Activated CD8-positive, alpha-beta T cell treated with anti-CD3 and anti-CD28 coated beads, Interleukin-2, amount 10 ng/mL, durations not matched to agents 7 days and 5 days (primary cell): Measurements from ENCODE around the gene AKAP13. TPM values are rescaled to one million over a fixed set of nuclear protein-coding genes. Genes with fewer than 3 reads are reported as not detected.

Experiments used
- ATAC-seq: fragments of 150-1000 bp; cut with Tn5 transposase; one replicate; pipeline ENCODE4 v1.10.0; 2021; ENCODE audit warnings: moderate library complexity
- CTCF ChIA-PET: fragments of 350-600 bp; sonication (Branson Sonifier 250); formaldehyde crosslinking; loops from one replicate; lab custom pipeline; 2021; ENCODE audit warnings: antibody characterized with exemption; lab: Charles Lee
- POLR2A ChIA-PET: fragments of 350-600 bp; sonication (Branson Sonifier 250); formaldehyde crosslinking; loops from one replicate; lab custom pipeline; 2021; ENCODE audit warnings: antibody characterized with exemption; lab: Charles Lee
- DNase-seq: peaks from one replicate; pipeline ENCODE4 v3.0.0-alpha.2; 2020
- H3K27ac Mint-ChIP-seq: one replicate; pipeline ENCODE4 v1.8.0; 2021; ENCODE audit warnings: mild to moderate bottlenecking, mixed read lengths
- H3K27me3 Mint-ChIP-seq: one replicate; pipeline ENCODE4 v1.8.0; 2021; ENCODE audit warnings: low read depth, mixed read lengths
- H3K36me3 Mint-ChIP-seq: one replicate; pipeline ENCODE4 v1.8.0; 2021; ENCODE audit warnings: low read depth, mixed read lengths
- H3K4me1 Mint-ChIP-seq: one replicate; pipeline ENCODE4 v1.8.0; 2021; ENCODE audit warnings: low read depth, mixed read lengths
- H3K4me3 Mint-ChIP-seq: one replicate; pipeline ENCODE4 v1.8.0; 2021; ENCODE audit warnings: mild to moderate bottlenecking, mixed read lengths
- H3K9me3 Mint-ChIP-seq: one replicate; pipeline ENCODE4 v1.8.0; 2022; ENCODE audit warnings: mixed read lengths; ENCODE audit not compliant: insufficient read depth
- total RNA-seq, 2 experiments: library from RNA; stranded (reverse); gene quantifications; one replicate each; pipeline ENCODE4 v1.2.3, GENCODE V29; 2021

Gene AKAP13
- total RNA-seq, 2 experiments from 2014 or later = 112 to 117 TPM

GRCh38 chr15:85451099-85451700 is 70.8 kb downstream of the AKAP13 start:
- POLR2A ChIA-PET = no interaction called here
- Mint-ChIP-seq H3K27me3 (peaks cover 3% of the 10 kb centered on the region), H3K36me3 (peaks cover 29% of the 10 kb centered on the region), H3K4me1 (no peaks in the 10 kb centered on the region), H3K9me3 (peaks cover 38% of the 10 kb centered on the region), H3K27ac (no peak overlapping the region), H3K4me3 (no peak overlapping the region)
- CTCF ChIA-PET = no interaction called here
- ATAC-seq = no peak
- no peak for DNase-seq

- peaks cover 3% of the 10 kb centered on the region for H3K27me3 Mint-ChIP-seq
- CTCF ChIA-PET = no interaction called here
- DNase-seq (no peak), ATAC-seq (no peak)
- H3K36me3 Mint-ChIP-seq = peaks cover 27% of the 10 kb centered on the region
- peaks cover 38% of the 10 kb centered on the region for H3K9me3 Mint-ChIP-seq
- H3K27ac Mint-ChIP-seq = no peak overlapping the region
- POLR2A ChIA-PET = no interaction called here
- no peaks in the 10 kb centered on the region for H3K4me1 Mint-ChIP-seq
- H3K4me3 Mint-ChIP-seq = no peak overlapping the region
Observed at GRCh38 chr15:85452436-85452835, 72.0 kb downstream of the AKAP13 start.

- ATAC-seq (no peak), DNase-seq (no peak)
- POLR2A ChIA-PET = no interaction called here
- H3K4me1 Mint-ChIP-seq = no peaks in the 10 kb centered on the region
- peaks cover 26% of the 10 kb centered on the region for H3K36me3 Mint-ChIP-seq
- peaks cover 36% of the 10 kb centered on the region for H3K9me3 Mint-ChIP-seq
- H3K27ac Mint-ChIP-seq = no peak overlapping the region
- no peak overlapping the region for H3K4me3 Mint-ChIP-seq
- no peaks in the 10 kb centered on the region for H3K27me3 Mint-ChIP-seq
- CTCF ChIA-PET = no interaction called here
Observed at GRCh38 chr15:85453144-85453872, 72.9 kb downstream of the AKAP13 start.

- peaks cover 26% of the 10 kb centered on the region for H3K36me3 Mint-ChIP-seq
- H3K4me3 Mint-ChIP-seq = no peak overlapping the region
- no peak overlapping the region for H3K27ac Mint-ChIP-seq
- CTCF ChIA-PET = no interaction called here
- no peak for DNase-seq
- POLR2A ChIA-PET = no interaction called here
- peaks cover 28% of the 10 kb centered on the region for H3K9me3 Mint-ChIP-seq
- no peak for ATAC-seq
- H3K4me1 Mint-ChIP-seq = no peaks in the 10 kb centered on the region
- H3K27me3 Mint-ChIP-seq = no peaks in the 10 kb centered on the region
Observed at GRCh38 chr15:85454403-85454802, 74.0 kb downstream of the AKAP13 start.

GRCh38 chr15:85455891-85456290 is 75.5 kb downstream of the AKAP13 start:
- no peak for DNase-seq
- Mint-ChIP-seq H3K4me1 (no peaks in the 10 kb centered on the region), H3K36me3 (peaks cover 12% of the 10 kb centered on the region), H3K27me3 (no peaks in the 10 kb centered on the region), H3K9me3 (peaks cover 14% of the 10 kb centered on the region), H3K27ac (no peak overlapping the region), H3K4me3 (no peak overlapping the region)
- no peak for ATAC-seq
- POLR2A ChIA-PET = no interaction called here
- CTCF ChIA-PET = interaction anchor here (1.5 kb wide), 1 partner anchor 125 kb away, joined by 6 read pairs; no protein-coding TSS in a partner anchor

- ChIA-PET CTCF (interaction anchor here (1.5 kb wide), 1 partner anchor 126 kb away, joined by 6 read pairs; no protein-coding TSS in a partner anchor), POLR2A (no interaction called here)
- Mint-ChIP-seq H3K27me3 (no peaks in the 10 kb centered on the region), H3K9me3 (peaks cover 5% of the 10 kb centered on the region), H3K4me1 (peaks cover 3% of the 10 kb centered on the region), H3K36me3 (peaks cover 4% of the 10 kb centered on the region), H3K4me3 (no peak overlapping the region), H3K27ac (no peak overlapping the region)
- no peak for ATAC-seq
- no peak for DNase-seq
Observed at GRCh38 chr15:85456798-85457197, 76.4 kb downstream of the AKAP13 start.

- Mint-ChIP-seq H3K27ac (no peak overlapping the region), H3K27me3 (no peaks in the 10 kb centered on the region), H3K9me3 (no peaks in the 10 kb centered on the region), H3K4me1 (peaks cover 8% of the 10 kb centered on the region), H3K36me3 (peaks cover 6% of the 10 kb centered on the region), H3K4me3 (no peak overlapping the region)
- ATAC-seq = no peak
- ChIA-PET POLR2A (no interaction called here), CTCF (no interaction called here)
- no peak for DNase-seq
Observed at GRCh38 chr15:85457392-85457968, 77.1 kb downstream of the AKAP13 start.

GRCh38 chr15:85458764-85459163 is 78.4 kb downstream of the AKAP13 start:
- Mint-ChIP-seq H3K36me3 (peaks cover 7% of the 10 kb centered on the region), H3K4me1 (peaks cover 17% of the 10 kb centered on the region), H3K27me3 (no peaks in the 10 kb centered on the region), H3K9me3 (no peaks in the 10 kb centered on the region), H3K27ac (no peak overlapping the region), H3K4me3 (no peak overlapping the region)
- CTCF ChIA-PET = no interaction called here
- ATAC-seq (no peak), DNase-seq (no peak)
- POLR2A ChIA-PET = no interaction called here

- ChIA-PET CTCF (interaction anchor here (0.5 to 1.1 kb wide), 3 partner anchors 28 to 293 kb away, joined by 3 read pairs; no protein-coding TSS in a partner anchor), POLR2A (no interaction called here)
- ATAC-seq (no peak), DNase-seq (no peak)
- Mint-ChIP-seq H3K36me3 (peaks cover 11% of the 10 kb centered on the region), H3K4me1 (peaks cover 22% of the 10 kb centered on the region), H3K9me3 (peaks cover 4% of the 10 kb centered on the region), H3K4me3 (no peak overlapping the region), H3K27me3 (no peaks in the 10 kb centered on the region), H3K27ac (no peak overlapping the region)
Observed at GRCh38 chr15:85462029-85462428, 81.6 kb downstream of the AKAP13 start.

- Mint-ChIP-seq H3K36me3 (peaks cover 8% of the 10 kb centered on the region), H3K4me3 (no peak overlapping the region), H3K27ac (peak overlapping the region; percentile 23), H3K9me3 (peaks cover 5% of the 10 kb centered on the region), H3K4me1 (peaks cover 22% of the 10 kb centered on the region), H3K27me3 (no peaks in the 10 kb centered on the region)
- CTCF ChIA-PET = interaction anchor here (1.2 to 1.3 kb wide), 2 partner anchors 12 to 50 kb away, joined by 3 to 4 read pairs; no protein-coding TSS in a partner anchor
- peak; percentile 39 for ATAC-seq
- DNase-seq = no peak
- POLR2A ChIA-PET = no interaction called here
Observed at GRCh38 chr15:85463276-85463892, 83.0 kb downstream of the AKAP13 start.

GRCh38 chr15:85463976-85464375 is 83.6 kb downstream of the AKAP13 start:
- CTCF ChIA-PET = interaction anchor here (1.2 to 1.3 kb wide), 2 partner anchors 12 to 51 kb away, joined by 3 to 4 read pairs; no protein-coding TSS in a partner anchor
- DNase-seq (no peak), ATAC-seq (no peak)
- H3K27ac Mint-ChIP-seq = no peak overlapping the region
- POLR2A ChIA-PET = no interaction called here
- peaks cover 8% of the 10 kb centered on the region for H3K36me3 Mint-ChIP-seq
- H3K4me1 Mint-ChIP-seq = peaks cover 22% of the 10 kb centered on the region
- H3K9me3 Mint-ChIP-seq = peaks cover 5% of the 10 kb centered on the region
- no peak overlapping the region for H3K4me3 Mint-ChIP-seq
- no peaks in the 10 kb centered on the region for H3K27me3 Mint-ChIP-seq
